Measurements from ENCODE around the gene BID. TPM values are rescaled to one million over a fixed set of nuclear protein-coding genes. Genes with fewer than 3 reads are reported as not detected.

Gene BID
- total and polyA plus RNA-seq, 10 of the 15 experiments (the other 5 are each of a cell fraction or from before 2014, with no cell fraction given) = 7.9 to 241 (median 136) TPM

DNA sequence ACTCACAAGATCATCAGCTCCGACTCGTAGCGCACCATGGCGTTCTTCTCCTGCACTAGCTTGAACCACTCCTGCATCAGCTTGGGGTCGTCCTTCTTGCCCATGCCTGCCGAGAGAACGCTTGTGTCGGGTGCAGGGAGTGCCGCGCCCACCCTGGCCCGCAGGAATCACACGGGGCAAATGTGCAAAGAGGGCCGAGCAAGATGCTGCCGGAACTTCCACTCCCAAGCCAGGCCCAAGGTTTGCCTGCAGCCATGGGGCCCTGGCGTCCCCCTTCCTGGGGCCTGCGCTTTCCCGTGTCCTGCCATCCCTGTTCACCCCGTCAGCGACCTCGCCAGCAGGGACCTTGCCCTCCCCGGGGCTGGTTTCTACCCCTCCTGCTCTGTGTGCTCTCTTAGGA, 16.9 kb upstream of the BID start:
- RAD21 ChIA-PET (ENCODE audit: unreplicated experiment) = no interaction called here

More for the DNA sequence above, 16.9 kb upstream of the BID start:
- in situ Hi-C loops (cut with MboI) (no loop called here), intact Hi-C loops (cut with micrococcal nuclease; ENCODE audit: unreplicated experiment) (no loop called here)
- ATAC-seq = no peak
- H3K27me3 ChIP-seq (replicated peaks in 1 of 2; ENCODE audit: control insufficient read depth in 2 of 2, insufficient read depth in 2 of 2, low read length in 1 of 2) = no peaks in the 10 kb centered on the region
- peaks cover 2% of the 10 kb centered on the region for H3K79me2 ChIP-seq (ENCODE audit: control insufficient read depth, insufficient read depth, low read length)
- peaks cover 40% of the 10 kb centered on the region for H3K4me1 ChIP-seq (ENCODE audit: control insufficient read depth, insufficient read depth, low read length)
- TF ChIP-seq POLR2A (IDR thresholded peaks at IDR 0.05; ENCODE audit: low read depth, low read length) = no peak
- TF ChIP-seq KDM1A (IDR thresholded peaks at IDR 0.05; ENCODE audit: borderline replicate concordance) = no peak
- TF ChIP-seq ZNF384 (IDR thresholded peaks at IDR 0.05; ENCODE audit: borderline replicate concordance, low read depth, low read length) = no peak
- TF ChIP-seq, protein P1, sequence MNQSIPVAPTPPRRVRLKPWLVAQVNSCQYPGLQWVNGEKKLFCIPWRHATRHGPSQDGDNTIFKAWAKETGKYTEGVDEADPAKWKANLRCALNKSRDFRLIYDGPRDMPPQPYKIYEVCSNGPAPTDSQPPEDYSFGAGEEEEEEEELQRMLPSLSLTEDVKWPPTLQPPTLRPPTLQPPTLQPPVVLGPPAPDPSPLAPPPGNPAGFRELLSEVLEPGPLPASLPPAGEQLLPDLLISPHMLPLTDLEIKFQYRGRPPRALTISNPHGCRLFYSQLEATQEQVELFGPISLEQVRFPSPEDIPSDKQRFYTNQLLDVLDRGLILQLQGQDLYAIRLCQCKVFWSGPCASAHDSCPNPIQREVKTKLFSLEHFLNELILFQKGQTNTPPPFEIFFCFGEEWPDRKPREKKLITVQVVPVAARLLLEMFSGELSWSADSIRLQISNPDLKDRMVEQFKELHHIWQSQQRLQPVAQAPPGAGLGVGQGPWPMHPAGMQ (IDR thresholded peaks at IDR 0.05; ENCODE audit: borderline replicate concordance) = no peak
- TF ChIP-seq, protein P2, sequence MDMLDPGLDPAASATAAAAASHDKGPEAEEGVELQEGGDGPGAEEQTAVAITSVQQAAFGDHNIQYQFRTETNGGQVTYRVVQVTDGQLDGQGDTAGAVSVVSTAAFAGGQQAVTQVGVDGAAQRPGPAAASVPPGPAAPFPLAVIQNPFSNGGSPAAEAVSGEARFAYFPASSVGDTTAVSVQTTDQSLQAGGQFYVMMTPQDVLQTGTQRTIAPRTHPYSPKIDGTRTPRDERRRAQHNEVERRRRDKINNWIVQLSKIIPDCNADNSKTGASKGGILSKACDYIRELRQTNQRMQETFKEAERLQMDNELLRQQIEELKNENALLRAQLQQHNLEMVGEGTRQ (IDR thresholded peaks at IDR 0.05; ENCODE audit: borderline replicate concordance, low read depth, low read length) = no peak
- TF ChIP-seq HDAC2 (IDR thresholded peaks at IDR 0.05) = no peak
- TF ChIP-seq, protein P3, sequence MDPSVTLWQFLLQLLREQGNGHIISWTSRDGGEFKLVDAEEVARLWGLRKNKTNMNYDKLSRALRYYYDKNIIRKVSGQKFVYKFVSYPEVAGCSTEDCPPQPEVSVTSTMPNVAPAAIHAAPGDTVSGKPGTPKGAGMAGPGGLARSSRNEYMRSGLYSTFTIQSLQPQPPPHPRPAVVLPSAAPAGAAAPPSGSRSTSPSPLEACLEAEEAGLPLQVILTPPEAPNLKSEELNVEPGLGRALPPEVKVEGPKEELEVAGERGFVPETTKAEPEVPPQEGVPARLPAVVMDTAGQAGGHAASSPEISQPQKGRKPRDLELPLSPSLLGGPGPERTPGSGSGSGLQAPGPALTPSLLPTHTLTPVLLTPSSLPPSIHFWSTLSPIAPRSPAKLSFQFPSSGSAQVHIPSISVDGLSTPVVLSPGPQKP (IDR thresholded peaks at IDR 0.05; ENCODE audit: low read depth, low read length) = no peak
- TF ChIP-seq RBBP5 (conservative IDR thresholded peaks at IDR 0.05) = no peak
- no peak for TF ChIP-seq NFXL1 (IDR thresholded peaks at IDR 0.05; ENCODE audit: borderline replicate concordance)
- TF ChIP-seq NFIC (IDR thresholded peaks at IDR 0.05; ENCODE audit: low read depth, low read length) = no peak
- no peak for TF ChIP-seq MTA2 (IDR thresholded peaks at IDR 0.05; ENCODE audit: low read depth)
- no peak for TF ChIP-seq NR2C2 (IDR thresholded peaks at IDR 0.05; ENCODE audit: borderline replicate concordance, control insufficient read depth, insufficient read length, low read depth)
- TF ChIP-seq ZSCAN29 (IDR thresholded peaks at IDR 0.05) = no peak
- TF ChIP-seq, protein P4, sequence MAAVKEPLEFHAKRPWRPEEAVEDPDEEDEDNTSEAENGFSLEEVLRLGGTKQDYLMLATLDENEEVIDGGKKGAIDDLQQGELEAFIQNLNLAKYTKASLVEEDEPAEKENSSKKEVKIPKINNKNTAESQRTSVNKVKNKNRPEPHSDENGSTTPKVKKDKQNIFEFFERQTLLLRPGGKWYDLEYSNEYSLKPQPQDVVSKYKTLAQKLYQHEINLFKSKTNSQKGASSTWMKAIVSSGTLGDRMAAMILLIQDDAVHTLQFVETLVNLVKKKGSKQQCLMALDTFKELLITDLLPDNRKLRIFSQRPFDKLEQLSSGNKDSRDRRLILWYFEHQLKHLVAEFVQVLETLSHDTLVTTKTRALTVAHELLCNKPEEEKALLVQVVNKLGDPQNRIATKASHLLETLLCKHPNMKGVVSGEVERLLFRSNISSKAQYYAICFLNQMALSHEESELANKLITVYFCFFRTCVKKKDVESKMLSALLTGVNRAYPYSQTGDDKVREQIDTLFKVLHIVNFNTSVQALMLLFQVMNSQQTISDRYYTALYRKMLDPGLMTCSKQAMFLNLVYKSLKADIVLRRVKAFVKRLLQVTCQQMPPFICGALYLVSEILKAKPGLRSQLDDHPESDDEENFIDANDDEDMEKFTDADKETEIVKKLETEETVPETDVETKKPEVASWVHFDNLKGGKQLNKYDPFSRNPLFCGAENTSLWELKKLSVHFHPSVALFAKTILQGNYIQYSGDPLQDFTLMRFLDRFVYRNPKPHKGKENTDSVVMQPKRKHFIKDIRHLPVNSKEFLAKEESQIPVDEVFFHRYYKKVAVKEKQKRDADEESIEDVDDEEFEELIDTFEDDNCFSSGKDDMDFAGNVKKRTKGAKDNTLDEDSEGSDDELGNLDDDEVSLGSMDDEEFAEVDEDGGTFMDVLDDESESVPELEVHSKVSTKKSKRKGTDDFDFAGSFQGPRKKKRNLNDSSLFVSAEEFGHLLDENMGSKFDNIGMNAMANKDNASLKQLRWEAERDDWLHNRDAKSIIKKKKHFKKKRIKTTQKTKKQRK (IDR thresholded peaks at IDR 0.05; ENCODE audit: low read depth, low read length) = no peak
- TF ChIP-seq TARDBP (IDR thresholded peaks at IDR 0.05; ENCODE audit: borderline replicate concordance) = no peak
- no peak for TF ChIP-seq CBX5 (IDR thresholded peaks at IDR 0.05; ENCODE audit: low read depth)
- no peak for TF ChIP-seq RB1 (IDR thresholded peaks at IDR 0.05; ENCODE audit: borderline replicate concordance)
- DNase-seq (ENCODE audit: low read depth, low spot score) = no peak
- ChIA-PET POLR2A (no interaction called here), CTCF (interaction anchor here (1.3 to 1.7 kb wide), 3 partner anchors 12 to 285 kb away, joined by 4 to 7 read pairs (median 5); no protein-coding TSS in a partner anchor), SMC1A (ENCODE audit: uncharacterized antibody, unreplicated experiment) (interaction anchor here (0.6 to 0.9 kb wide), 2 partner anchors 26 to 215 kb away, joined by 3 read pairs; no protein-coding TSS in a partner anchor)
- H3K27ac ChIP-seq (ENCODE audit: control insufficient read depth, insufficient read depth) = no peak overlapping the region
- no TSS peak for BruUV-seq (replicated peaks)
- no peaks in the 10 kb centered on the region for H4K20me1 ChIP-seq (ENCODE audit: control insufficient read depth, insufficient read depth)
- H3K9me3 ChIP-seq (replicated peaks; ENCODE audit: control insufficient read depth, insufficient read depth, low read length) = no peaks in the 10 kb centered on the region
- no peak for FAIRE-seq
- peaks cover 0 to 14% of the 10 kb centered on the region in 2 experiments; a peak in 2 of 4 replicates for H3K36me3 ChIP-seq (ENCODE audit: control insufficient read depth in 2 of 2, insufficient read depth in 2 of 2, low read length in 1 of 2)
- H3K9ac ChIP-seq (ENCODE audit: control insufficient read depth, insufficient read depth, low read length) = no peak overlapping the region
- H3K4me3 ChIP-seq = no peak overlapping the region
- H3K4me2 ChIP-seq (ENCODE audit: control insufficient read depth, insufficient read depth) = no peak overlapping the region
- WGBS (ENCODE audit: insufficient coverage, insufficient replicate concordance, low lambda C conversion rate, missing lambda C conversion rate) = 88% methylated on average over 20 of the region's 21 CpGs
- H2AFZ ChIP-seq (ENCODE audit: control insufficient read depth, low read depth, low read length) = no peak overlapping the region

All from GM12878 (cell line).